ACHN (cell line): ENCODE data around the gene COPA.
"Not testable (repeated sequence)": the region's sequence is repeated elsewhere in the genome, so short reads cannot be mapped to it uniquely, and the experiment has no call there.

Experiments
- DNase-seq: peaks from one replicate; pipeline ENCODE4 v3.0.0-alpha.2; 2015
- in situ Hi-C: cut with HindIII; loops from 2 replicates; pipeline ENCODE4 v1.10.0; 2017; ENCODE audit warnings: low sequenced_read_pairs, low pct_ligation_motif_present, low pct_unique_long_range_greater_than_20kb

The COPA gene

DNA sequence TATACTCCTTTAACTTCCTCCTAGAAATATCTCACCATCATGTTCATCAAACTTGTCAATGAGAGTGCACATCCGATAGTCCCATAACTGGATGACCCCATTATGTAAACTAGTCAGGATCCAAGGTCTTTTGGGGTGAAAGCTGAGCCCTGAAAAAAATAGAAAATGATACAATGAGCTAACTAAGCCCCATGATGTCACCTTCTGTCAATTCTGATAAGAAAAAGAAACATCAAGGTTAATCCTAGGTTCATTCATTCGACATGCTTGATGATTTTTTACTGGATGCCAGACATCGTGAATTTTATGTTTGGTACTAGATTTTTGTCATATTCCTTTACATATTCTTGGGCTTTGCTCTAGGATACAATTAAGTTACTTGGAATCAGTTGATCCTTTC lies 2.9 kb downstream of the COPA start:
- in situ Hi-C loops = no loop called here
- no peak for DNase-seq

DNA sequence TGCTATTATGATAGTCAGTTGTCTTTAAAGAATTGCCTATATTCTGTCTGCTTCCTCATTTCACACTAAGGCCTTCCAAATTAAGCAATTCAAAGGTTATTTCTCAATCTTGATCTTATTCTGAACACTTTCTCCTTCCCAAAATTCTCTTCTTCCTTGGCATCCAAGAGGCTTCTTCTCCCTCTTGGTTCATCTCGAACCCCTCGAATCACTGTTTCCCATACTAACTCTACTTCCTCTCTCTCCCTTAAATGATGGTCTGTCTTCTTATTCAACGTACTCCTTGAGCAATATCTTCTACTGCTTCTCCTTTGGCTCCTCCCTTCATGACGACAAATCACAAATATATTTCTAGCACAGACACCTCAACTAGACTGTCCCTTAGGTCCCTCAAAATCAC lies 4.5 kb downstream of the COPA start:
- in situ Hi-C loops = no loop called here
- no peak for DNase-seq

DNA sequence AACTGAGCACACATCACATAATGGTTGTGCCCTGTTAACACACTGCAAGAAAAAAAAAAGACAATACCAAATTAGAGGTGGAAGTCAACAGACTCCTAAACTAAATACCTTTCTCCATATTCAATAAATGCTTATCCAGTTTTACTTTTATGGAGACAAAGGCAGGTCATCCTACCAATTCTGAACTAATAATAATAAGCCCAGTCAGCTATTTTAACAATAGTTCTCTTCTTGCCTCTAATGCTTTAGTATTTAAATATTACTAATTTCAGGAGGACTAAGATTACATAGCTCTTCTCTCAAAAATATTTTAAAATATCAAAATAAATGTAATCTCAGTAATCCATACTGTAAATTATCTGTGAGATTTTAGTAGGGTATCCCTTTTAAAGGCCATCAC lies 10.5 kb downstream of the COPA start:
- DNase-seq = no peak
- in situ Hi-C loops = no loop called here

DNA sequence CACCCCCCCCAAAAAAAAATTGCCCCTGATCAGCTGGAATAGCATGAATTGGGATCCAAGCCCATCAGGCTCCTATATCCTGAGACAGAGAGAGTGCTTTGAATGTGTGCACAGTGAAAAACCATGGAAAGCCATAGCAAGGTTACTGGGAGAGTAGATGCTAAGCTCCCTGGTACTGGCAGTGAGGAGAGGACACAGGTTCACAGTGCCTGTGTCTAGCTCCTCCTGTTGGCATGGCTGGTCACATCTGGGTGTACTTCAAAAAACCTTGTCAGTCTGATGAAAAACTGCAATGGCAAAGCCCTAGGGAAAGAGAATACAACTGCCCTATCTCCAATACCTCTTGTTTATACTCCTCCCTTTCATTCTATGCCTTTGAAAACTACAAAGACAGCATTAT lies 12.9 kb downstream of the COPA start:
- DNase-seq = no peak
- in situ Hi-C loops = no loop called here

DNA sequence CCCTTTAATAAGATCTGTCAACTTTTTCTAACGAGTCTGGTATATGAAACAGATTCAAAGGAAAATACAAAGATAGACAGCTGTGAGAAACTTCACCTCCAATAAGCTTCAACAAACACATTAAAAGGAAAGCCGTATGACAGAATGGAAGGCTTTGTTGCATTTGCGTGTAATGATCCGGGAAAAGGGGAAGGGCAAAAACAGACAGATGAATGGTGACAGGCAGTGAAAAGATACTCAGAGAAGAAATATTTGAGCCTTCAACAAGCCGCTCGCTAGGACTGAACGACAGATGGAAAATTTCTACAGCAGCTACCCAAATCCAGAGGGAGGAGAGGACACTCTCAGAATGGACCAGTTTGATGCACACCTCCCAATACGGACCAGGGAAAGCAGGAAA lies 14.9 kb downstream of the COPA start:
- in situ Hi-C loops = no loop called here
- DNase-seq = no peak

DNA sequence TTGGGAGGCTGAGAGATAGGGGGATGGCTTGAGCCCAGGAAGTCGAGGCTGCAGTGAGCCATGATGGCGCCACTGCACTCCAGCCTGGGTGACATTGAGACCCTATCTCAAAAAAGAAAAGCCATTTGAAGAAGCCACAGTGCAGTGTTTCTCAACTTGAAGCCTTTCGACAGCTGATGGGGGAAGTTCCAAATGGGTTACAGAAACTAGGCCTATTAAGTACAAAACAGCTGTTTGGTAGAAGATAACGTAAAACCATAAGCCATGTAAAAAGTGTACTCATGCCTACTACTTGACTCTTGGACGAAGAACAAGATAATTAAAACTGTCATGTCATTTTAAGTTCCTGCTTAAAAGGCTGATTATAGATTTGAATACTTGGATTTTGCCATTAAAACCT lies 16.6 kb downstream of the COPA start:
- in situ Hi-C loops = no loop called here

DNA sequence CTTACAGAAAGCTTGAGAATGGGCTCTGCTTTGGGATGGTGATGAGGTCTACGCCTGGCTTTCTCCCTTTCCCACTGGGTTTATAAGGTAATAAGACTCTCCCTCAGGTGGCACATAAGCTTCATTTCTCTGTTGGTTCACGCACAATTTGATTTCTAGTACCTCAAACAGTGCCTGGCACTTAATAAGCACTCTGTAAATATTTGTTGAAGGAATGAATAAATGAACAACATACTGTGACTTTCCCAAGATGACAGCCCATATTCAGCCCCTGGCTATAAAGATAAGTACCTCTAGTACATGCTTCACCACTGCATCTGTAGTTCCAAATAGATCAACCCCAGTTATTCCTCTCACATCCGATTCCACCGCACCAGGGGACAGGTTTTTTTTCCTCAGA lies 17.8 kb downstream of the COPA start:
- no peak for DNase-seq
- in situ Hi-C loops = no loop called here

More for the DNA sequence above, 16.6 kb downstream of the COPA start:
- no peak for DNase-seq

DNA sequence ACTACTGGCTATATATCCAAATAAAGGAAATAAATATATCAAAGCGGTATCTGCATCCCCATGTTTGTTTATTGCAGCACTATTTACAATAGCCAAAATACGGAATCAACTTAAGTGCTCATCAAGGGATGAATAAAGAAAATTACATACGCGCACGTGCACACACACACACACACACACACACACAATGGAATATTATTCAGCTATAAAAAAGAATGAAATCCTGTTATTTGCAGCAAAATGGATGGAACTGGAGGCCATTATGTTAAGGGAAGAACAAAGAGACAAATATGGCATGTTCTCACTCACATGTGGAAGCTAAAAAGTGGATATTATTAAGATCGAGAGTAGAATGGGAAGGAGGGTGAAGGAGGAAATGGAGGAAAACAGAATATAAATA lies 20.2 kb downstream of the COPA start:
- in situ Hi-C loops = no loop called here
- no peak for DNase-seq

DNA sequence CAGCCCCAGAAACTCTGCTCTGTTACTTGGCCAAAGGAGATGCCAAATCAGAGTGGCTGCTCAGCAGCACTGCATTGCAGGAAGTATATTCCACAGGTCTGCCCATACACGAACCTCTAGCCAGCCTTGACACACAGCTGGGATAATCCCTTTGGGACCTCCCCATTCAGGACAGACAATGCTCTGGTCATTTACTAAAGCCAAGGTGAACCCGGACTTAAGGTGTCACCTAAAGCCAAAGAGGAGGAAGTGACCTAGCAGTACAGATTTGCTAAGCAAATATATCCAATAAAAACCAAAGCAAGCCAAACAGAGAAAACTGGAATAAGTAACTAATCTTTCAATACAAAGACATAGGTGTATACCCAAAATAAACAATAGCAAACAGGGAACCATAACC lies 27.7 kb downstream of the COPA start:
- no peak for DNase-seq

DNA sequence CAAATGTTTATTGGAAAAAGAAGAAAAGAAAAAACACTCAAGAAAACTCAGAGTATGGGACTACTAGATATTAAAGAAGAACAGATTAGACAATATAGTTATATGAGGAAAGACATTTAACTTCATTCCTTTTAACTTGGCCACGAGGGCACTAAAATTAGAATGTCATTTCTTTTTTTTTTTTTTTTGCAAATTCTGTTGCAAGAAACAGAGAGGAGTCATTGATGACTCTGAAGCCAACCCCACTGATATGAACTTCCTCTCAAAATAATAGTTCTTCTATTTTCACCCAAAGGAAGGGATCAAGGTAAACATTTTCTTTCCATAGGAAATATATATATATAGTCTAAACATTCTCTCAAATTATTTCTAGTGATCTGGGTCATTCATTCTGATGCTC lies 33.5 kb downstream of the COPA start:
- no peak for DNase-seq
- in situ Hi-C loops = no loop called here

More for the DNA sequence above, 27.7 kb downstream of the COPA start:
- in situ Hi-C loops = no loop called here

DNA sequence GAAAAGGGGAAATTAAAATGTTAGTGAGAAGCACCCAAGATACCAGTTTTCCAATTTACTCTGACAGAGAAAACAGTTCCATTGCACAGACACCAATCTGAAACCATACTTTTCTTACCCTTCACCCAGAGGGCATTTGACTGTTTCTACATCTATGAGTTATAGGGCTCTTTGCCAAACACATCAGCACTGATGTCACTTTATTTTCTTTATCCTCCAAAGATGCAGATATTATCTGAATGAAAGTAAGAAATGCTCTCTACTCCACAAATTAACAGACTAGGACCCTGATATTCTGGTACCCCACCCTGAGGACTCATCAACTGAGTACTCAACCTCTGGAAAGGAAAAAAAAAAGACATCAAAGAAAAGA lies 33.9 kb downstream of the COPA start:
- in situ Hi-C loops = no loop called here
- no peak for DNase-seq

DNA sequence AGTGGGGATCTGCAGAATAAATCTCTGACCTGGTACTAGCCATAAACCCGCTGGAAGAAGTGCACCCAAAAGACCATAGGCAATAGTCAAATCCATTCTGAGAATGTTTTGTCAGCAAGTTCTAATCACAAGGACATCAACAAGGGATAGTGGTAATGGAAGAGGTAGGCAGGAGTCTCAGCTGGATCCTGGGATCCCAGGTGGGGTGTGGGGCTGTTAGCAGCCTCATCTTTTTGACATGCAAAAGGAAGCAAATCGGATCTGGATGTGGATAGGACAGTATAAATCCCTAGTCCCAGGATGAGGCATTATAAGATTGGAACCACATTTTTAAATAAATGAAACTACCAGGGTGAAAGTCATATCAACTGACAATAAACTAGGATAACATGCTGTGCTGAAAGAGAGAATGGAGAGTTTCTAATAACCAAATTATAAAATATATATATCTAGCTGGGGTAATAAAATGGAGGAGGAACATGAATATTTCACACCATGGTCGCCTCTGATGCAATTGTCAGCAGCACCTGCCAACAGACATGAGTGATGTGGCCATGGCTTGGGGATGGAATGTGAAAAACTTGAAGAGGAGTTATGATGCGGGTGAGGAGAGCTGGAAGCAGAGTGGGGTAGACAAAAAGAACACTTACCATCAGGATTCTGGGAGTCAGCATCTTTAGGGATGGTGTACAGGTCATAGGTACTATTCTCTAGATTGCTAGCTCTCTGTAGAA lies 34.4 kb downstream of the COPA start:
- in situ Hi-C loops = no loop called here
- no peak for DNase-seq

DNA sequence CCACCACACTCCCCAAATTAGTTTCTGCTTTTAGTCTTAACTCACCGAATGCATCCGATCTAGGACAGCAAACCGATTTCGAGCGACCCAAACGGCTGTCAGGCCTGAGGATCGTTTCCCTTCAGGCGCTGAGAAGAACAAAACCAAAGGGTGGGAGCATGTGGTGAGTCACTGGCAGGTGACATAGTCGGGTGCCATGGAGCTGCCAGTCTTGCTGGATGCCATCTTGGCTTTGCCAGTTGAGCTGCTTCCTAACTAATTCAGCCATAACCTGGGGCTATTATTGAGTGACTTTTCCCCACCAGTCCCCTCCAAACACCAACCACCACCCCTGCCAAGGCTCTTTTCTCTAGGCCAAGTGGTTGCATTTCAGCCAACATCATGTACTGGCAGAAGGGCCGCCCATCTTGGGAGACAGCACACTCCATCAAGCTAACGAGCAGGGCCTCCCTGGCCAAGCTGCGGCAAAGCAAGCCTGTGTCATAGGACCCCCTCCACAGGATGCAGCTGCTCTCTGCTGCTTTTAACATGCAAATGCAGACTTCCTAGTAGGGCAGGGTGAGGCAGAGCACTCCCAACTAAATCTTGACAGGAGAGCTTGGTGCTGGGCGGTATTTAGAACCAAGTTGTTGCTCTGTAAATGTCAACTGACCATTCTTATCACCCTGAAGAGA lies 35.8 kb downstream of the COPA start:
- DNase-seq = no peak
- in situ Hi-C loops = no loop called here

DNA sequence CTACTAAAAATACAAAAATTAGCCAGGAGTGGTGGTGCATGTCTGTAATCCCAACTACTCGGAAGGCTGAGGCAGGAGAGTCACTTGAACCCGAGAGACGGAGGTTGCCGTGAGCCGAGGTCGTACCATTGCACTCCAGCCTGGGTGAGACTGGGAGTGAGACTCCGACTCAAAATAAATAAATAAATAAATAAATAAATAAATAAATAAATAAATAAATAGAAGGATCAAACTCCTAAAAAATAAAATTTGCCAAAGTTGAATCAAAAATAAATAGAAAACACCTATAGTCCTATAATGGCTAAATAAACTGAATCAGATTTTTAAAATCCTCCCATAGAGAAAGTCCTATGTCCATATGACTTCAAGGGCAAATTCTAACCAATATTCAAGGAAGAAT lies 42.9 kb downstream of the COPA start:
- in situ Hi-C loops = no loop called here
- no peak for DNase-seq

DNA sequence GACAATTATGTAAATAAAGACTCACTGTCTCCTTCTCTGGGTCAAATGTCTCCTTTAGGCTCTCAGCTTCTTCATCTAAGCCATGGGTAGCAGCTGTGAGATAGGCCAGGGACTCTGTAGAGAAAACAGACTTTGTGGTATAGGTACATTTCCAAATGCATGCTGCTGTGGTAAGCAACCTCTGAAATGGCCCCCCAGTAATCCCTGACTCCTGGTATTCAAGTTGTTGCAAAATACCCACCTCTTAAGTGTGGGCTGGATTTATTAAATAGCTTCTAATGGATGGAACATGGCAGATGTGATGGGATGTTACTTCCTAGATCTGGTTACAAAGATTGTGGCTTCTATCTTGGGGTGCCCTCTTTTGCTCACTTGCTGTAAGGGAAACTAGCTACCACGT lies 47.0 kb downstream of the COPA start:
- DNase-seq = no peak
- in situ Hi-C loops = no loop called here

DNA sequence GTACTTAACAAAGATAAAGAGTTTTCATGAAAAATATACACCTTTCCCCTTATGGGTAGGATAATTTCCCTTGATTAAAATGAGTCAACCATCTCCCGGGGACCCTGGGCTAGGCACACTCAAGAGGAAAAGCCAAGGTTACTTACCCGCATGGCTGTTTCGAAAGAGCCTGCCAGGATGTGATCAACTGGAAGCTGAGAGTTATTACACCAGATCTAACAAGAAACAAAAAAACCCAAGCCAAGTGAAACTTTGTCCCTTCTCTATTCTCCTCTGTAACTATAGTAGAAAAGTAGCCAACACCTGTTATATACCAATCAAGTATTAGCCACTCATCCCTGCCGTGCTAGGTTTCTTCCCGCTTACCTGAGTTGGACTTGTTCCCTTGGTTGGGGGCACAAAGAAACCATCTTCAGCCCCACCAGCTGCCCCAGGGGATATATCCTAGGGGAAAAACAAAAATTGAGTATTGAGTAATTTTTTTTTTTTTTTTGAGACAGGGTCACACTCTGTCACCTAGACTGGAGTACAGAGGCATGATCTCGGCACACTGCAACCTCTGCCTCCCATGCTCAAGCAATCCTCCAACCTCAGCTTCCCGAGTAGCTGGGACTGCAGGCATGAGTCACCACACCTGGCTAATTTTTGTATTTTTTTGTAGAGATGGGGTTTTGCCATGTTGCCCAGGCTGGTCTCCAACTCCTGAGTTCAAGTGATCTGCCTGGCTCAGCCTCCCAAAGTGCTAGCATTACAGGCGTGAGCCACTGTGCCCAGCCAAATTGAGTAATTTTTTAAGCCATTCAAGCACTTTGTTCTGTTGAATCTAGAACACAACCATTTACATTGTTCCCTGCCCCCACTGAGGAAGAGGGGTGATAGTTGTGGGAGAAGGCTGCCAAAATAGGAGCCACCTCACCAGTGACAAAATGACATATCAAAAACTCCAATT lies 49.8 kb downstream of the COPA start:
- in situ Hi-C loops = no loop called here
- no peak for DNase-seq

DNA sequence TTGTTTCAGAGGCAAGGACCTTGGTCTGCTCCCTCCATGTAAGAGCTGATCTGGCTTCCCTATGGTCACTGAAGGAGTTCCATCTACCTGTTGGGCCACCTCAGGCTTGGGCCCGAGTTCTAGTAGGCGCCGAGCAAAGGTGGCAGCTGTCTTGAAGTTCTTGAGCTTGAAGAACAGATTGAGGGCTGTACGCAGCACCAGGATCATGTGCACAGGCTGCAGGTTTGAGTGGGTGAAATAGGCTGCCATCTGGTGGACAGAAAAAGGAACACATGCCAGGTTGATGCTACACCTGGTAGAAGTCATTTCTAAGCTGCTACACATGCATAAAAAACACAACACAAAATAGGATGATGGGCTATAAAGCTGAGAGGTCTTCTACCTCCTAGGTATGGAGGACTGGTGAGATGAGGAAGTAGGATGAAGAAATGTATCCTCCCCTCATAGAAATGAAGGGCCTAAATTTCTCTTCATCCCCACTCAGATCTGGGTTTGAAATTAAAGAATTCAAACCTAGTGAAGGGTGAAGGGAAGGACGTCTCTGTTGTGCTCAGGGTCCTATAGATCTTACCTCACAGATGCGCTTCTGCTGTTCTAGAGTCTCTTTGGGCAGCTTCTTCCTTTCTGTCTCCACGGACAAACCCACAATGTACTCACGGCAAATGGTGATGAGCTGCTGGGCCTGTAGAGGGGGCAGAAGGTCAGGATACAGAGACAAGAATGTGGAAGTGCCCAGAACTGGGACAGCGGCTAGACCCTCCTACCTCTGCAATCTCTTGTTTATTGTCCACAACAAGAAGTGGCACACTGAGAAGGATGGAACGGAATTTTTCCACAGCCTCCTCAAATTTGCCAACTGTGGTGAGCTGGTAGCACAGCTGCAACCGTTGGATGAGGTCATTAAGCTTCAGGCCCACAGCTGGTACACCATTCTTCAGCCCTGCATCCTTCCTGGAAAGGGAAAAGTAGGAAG lies 51.5 kb downstream of the COPA start:
- peak; percentile 63 for DNase-seq
- in situ Hi-C loops = no loop called here

DNA sequence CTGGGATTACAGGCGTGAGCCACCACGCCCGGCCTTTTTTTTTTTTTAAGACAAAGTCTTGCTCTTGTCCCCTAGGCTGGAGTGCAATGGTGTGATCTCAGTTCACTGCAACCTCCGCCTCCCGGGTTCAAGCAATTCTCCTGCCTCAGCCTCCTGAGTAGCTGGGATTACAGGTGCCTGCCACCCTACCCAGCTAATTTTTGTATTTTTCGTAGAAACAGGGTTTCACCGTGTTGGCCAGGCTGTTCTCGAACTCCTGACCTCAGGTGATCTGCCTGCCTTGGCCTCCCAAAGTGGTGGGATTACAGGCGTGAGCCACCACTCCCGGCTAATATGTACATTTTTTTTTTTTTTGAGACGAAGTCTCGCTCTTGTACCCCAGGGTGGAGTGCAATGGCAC lies 55.3 kb downstream of the COPA start:
- in situ Hi-C loops, DNase-seq: not testable (repeated sequence)
